GM23338 (cell line): ENCODE results near the gene ZNF148.

Experiments
- EZH2phosphoT487 ChIP-seq: fragments of 200-600 bp; sonication (generic); IDR thresholded peaks from one replicate; pipeline ENCODE4 v1.8.1; 2018; ENCODE audit warnings: antibody characterized with exemption; ENCODE audit not compliant: unreplicated experiment
- POLR2AphosphoS5 ChIP-seq: IDR thresholded peaks from 2 replicates; pipeline ENCODE4 v1.6.1; 2016; ENCODE audit warnings: antibody characterized with exemption, low read depth
- TF ChIP-seq, protein P1 (sequence below), 2 experiments: fragments of 200-600 bp in 1 of 2; sonication (generic) in 1 of 2; conservative IDR thresholded peaks; 2 replicates each; pipeline versions ENCODE4 v1.5.1 to v1.6.1; 2016 to 2017; ENCODE audit warnings: antibody characterized with exemption in 2 of 2, low read depth in 2 of 2, mild to moderate bottlenecking in 2 of 2, moderate library complexity in 1 of 2

DNA sequence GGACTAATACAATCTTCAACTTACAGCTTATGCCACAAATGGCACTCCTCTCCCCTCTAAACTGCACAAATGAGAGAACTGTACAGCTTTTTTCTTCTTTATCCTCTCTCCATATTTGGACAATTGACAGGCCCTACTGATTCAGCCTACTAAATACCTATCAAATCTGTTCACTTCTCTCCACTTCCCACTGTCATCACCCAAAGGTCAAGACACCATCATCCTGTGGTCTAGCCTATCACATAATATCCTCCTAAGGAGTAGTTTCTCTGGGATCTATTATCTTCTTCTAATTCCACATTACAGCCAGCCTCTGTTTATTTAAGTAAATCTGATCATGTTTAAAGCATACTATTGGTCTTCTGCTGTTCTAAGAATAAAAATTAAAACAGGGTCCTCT, 129.6 kb downstream of the ZNF148 start:
- TF ChIP-seq, protein P1, sequence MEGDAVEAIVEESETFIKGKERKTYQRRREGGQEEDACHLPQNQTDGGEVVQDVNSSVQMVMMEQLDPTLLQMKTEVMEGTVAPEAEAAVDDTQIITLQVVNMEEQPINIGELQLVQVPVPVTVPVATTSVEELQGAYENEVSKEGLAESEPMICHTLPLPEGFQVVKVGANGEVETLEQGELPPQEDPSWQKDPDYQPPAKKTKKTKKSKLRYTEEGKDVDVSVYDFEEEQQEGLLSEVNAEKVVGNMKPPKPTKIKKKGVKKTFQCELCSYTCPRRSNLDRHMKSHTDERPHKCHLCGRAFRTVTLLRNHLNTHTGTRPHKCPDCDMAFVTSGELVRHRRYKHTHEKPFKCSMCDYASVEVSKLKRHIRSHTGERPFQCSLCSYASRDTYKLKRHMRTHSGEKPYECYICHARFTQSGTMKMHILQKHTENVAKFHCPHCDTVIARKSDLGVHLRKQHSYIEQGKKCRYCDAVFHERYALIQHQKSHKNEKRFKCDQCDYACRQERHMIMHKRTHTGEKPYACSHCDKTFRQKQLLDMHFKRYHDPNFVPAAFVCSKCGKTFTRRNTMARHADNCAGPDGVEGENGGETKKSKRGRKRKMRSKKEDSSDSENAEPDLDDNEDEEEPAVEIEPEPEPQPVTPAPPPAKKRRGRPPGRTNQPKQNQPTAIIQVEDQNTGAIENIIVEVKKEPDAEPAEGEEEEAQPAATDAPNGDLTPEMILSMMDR (conservative IDR thresholded peaks at IDR 0.05; ENCODE audit: low read depth in 2 of 2): no peak
- TF ChIP-seq POLR2AphosphoS5 (no peak), EZH2phosphoT487 (no peak)
